GM12874 (cell line): ENCODE data around the gene FGF1.

Experiments
- CTCF ChIP-seq: IDR thresholded peaks from 2 replicates; pipeline ENCODE4 v1.5.1; 2011; ENCODE audit warnings: low read depth, mild to moderate bottlenecking, control low read depth, low read length, moderate library complexity; ENCODE audit not compliant: insufficient read depth

The FGF1 gene

GRCh38 chr5:142720641-142721271 lies 34.9 kb upstream of the FGF1 start:
- no peak for TF ChIP-seq CTCF

GRCh38 chr5:142719836-142720370 lies 34.0 kb upstream of the FGF1 start:
- no peak for TF ChIP-seq CTCF

GRCh38 chr5:142717582-142718215 lies 31.8 kb upstream of the FGF1 start:
- peak; percentile 41; the same call in 1 of the 2 replicates for TF ChIP-seq CTCF

- peak; percentile 56 for TF ChIP-seq CTCF
Measured at GRCh38 chr5:142716963-142717362, 31.1 kb upstream of the FGF1 start.

GRCh38 chr5:142715291-142715690 lies 29.4 kb upstream of the FGF1 start:
- no peak for TF ChIP-seq CTCF

GRCh38 chr5:142713121-142713706 lies 27.3 kb upstream of the FGF1 start:
- TF ChIP-seq CTCF = peak; percentile 89

GRCh38 chr5:142703153-142703552 lies 17.3 kb upstream of the FGF1 start:
- TF ChIP-seq CTCF = no peak
